H1 (cell line): ENCODE data around the gene KLHDC8A.

Source experiments
- ATF2 ChIP-seq: IDR thresholded peaks from 2 replicates; pipeline ENCODE4 v1.6.1; 2012; ENCODE audit warnings: low read length, inconsistent platforms
- BACH1 ChIP-seq: IDR thresholded peaks from 2 replicates; pipeline ENCODE4 v1.6.1; 2012; ENCODE audit warnings: low read length, improper control_type of control experiment
- EZH2 ChIP-seq: fragments of 200-600 bp; sonication (generic); IDR thresholded peaks from 2 replicates; pipeline ENCODE4 v1.7.1; 2012; ENCODE audit warnings: low read depth, mild to moderate bottlenecking, moderate library complexity, low read length, inconsistent platforms; ENCODE audit not compliant: severe bottlenecking
- KDM5A ChIP-seq: fragments of 200-600 bp; IDR thresholded peaks from 2 replicates; pipeline ENCODE4 v1.7.1; 2012; ENCODE audit warnings: mild to moderate bottlenecking, low read length, inconsistent platforms, mixed read lengths
- NRF1 ChIP-seq: IDR thresholded peaks from 2 replicates; pipeline ENCODE4 v1.6.1; 2011; ENCODE audit warnings: mild to moderate bottlenecking, low read depth, low read length, improper control_type of control experiment
- POLR2A ChIP-seq, 2 experiments: IDR thresholded peaks; 1 replicate in 1 of 2; 2 replicates in 1 of 2; pipeline ENCODE4 v1.6.1; 2011; ENCODE audit warnings: low read depth in 2 of 2, low read length in 2 of 2, mild to moderate bottlenecking in 2 of 2; ENCODE audit errors: control extremely low read depth in 1 of 2
- TCF12 ChIP-seq: IDR thresholded peaks from 2 replicates; pipeline ENCODE4 v1.6.1; 2011; ENCODE audit warnings: low read depth, mild to moderate bottlenecking, low read length
- TF ChIP-seq, protein P1 (sequence below), 3 experiments: IDR thresholded peaks; 1 replicate in 2 of 3; 2 replicates in 1 of 3; pipeline versions ENCODE4 v1.5.1 to v1.6.1; 2011; ENCODE audit warnings: low read length in 3 of 3, mild to moderate bottlenecking in 3 of 3, inconsistent platforms in 2 of 3, low read depth in 1 of 3, moderate library complexity in 1 of 3; ENCODE audit not compliant: insufficient read depth in 1 of 3; ENCODE audit errors: control extremely low read depth in 1 of 3
- TF ChIP-seq, protein P2 (sequence below): IDR thresholded peaks from 2 replicates; pipeline ENCODE4 v1.6.1; 2011; ENCODE audit warnings: low read length, improper control_type of control experiment

GRCh38 chr1:205342986-205343385 is 13.7 kb downstream of the KLHDC8A start:
- TF ChIP-seq POLR2A (IDR thresholded peaks at IDR 0.05; ENCODE audit: control extremely low read depth in 1 of 2, low read depth in 2 of 2, low read length in 2 of 2) = no peak
- TF ChIP-seq BACH1 = no peak
- no peak for TF ChIP-seq ATF2
- TF ChIP-seq, protein P1, sequence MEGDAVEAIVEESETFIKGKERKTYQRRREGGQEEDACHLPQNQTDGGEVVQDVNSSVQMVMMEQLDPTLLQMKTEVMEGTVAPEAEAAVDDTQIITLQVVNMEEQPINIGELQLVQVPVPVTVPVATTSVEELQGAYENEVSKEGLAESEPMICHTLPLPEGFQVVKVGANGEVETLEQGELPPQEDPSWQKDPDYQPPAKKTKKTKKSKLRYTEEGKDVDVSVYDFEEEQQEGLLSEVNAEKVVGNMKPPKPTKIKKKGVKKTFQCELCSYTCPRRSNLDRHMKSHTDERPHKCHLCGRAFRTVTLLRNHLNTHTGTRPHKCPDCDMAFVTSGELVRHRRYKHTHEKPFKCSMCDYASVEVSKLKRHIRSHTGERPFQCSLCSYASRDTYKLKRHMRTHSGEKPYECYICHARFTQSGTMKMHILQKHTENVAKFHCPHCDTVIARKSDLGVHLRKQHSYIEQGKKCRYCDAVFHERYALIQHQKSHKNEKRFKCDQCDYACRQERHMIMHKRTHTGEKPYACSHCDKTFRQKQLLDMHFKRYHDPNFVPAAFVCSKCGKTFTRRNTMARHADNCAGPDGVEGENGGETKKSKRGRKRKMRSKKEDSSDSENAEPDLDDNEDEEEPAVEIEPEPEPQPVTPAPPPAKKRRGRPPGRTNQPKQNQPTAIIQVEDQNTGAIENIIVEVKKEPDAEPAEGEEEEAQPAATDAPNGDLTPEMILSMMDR (IDR thresholded peaks at IDR 0.05; ENCODE audit: control extremely low read depth in 1 of 3, insufficient read depth in 1 of 3, low read depth in 1 of 3, low read length in 3 of 3) = no peak
- no peak for TF ChIP-seq NRF1
- no peak for TF ChIP-seq EZH2
- TF ChIP-seq TCF12 = no peak
- TF ChIP-seq KDM5A = no peak
- TF ChIP-seq, protein P2, sequence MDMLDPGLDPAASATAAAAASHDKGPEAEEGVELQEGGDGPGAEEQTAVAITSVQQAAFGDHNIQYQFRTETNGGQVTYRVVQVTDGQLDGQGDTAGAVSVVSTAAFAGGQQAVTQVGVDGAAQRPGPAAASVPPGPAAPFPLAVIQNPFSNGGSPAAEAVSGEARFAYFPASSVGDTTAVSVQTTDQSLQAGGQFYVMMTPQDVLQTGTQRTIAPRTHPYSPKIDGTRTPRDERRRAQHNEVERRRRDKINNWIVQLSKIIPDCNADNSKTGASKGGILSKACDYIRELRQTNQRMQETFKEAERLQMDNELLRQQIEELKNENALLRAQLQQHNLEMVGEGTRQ = no peak
